ENCODE results near the gene PRIMA1. TPM values are rescaled to one million over a fixed set of nuclear protein-coding genes. Genes with fewer than 3 reads are reported as not detected.

The PRIMA1 gene, protein sequence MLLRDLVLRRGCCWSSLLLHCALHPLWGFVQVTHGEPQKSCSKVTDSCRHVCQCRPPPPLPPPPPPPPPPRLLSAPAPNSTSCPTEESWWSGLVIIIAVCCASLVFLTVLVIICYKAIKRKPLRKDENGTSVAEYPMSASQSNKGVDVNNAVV
- total RNA-seq (2021): 1.7 and 2.3 TPM in 2 replicates
- long read RNA-seq, partial matches to known transcripts: 0 of 1 reads
- long read RNA-seq, other reads (novel, unspliced or antisense): 1 of 1 reads

DNA sequence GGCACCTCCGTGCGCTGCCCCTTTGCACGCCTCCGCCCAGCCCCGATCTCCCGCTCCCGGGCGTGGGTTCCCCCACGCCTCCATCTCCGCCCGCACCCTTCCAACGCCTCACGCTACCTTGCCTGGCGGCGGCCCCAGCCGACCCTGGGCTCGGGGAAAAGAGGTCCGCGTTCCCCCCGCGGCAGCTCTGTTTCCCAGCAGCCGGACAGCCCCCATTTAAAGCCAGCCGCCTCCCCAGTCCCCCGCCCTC, at the start of gene PRIMA1:
Gene PRIMA1, minus strand, starts transcription at position 193 of the 250 bp plus-strand sequence. CDS start 767 bp downstream, outside the sequence.
- Histone ChIP-seq H3K4me2 (ENCODE audit: insufficient read depth, insufficient read length, low read length) (peak within 1 kb of the TSS; percentile 61), H4K5ac (ENCODE audit: insufficient read length, low read depth, low read length) (no peak within 1 kb of the TSS), H3T11ph (ENCODE audit: low read length) (no peak within 1 kb of the TSS), H3K4me1 (ENCODE audit: insufficient read depth, low read length) (peaks cover 3% of the 10 kb centered on the region; the same call in 1 of the 2 replicates), H4K8ac (replicated peaks; ENCODE audit: insufficient read length, low read depth, low read length) (no peak within 1 kb of the TSS), H3K27me3 (ENCODE audit: insufficient read depth, low read length) (peaks cover 8% of the 10 kb centered on the region), H3K14ac (ENCODE audit: insufficient read depth, low read length) (peak within 1 kb of the TSS; percentile 75), H2AFZ (ENCODE audit: low read length) (no peak within 1 kb of the TSS), H2BK5ac (ENCODE audit: insufficient read length, low read length) (no peak within 1 kb of the TSS), H4K20me1 (ENCODE audit: control insufficient read depth, insufficient read depth, insufficient read length) (no peaks in the 10 kb centered on the region), H3K79me1 (ENCODE audit: insufficient read depth, low read depth, low read length, poor library complexity, severe bottlenecking) (no peaks in the 10 kb centered on the region), H3K23ac (ENCODE audit: insufficient read length, low read depth, low read length) (no peak within 1 kb of the TSS), H3K4ac (ENCODE audit: low read depth, low read length) (no peak within 1 kb of the TSS), H3K18ac (ENCODE audit: insufficient read length, low read depth, low read length) (peak within 1 kb of the TSS; percentile 22), H2BK20ac (ENCODE audit: low read depth, low read length, poor library complexity, severe bottlenecking) (no peak within 1 kb of the TSS), H3K27ac (ENCODE audit: insufficient read length, low read depth, low read length) (no peak within 1 kb of the TSS), H4K91ac (ENCODE audit: insufficient read length, low read depth, low read length) (no peak within 1 kb of the TSS), H2BK120ac (ENCODE audit: low read depth, low read length, poor library complexity, severe bottlenecking) (no peak within 1 kb of the TSS), H2BK12ac (ENCODE audit: insufficient read length, low read depth, low read length) (no peak within 1 kb of the TSS), H3K9ac (ENCODE audit: extremely low read depth, insufficient read length, low read length) (no peak within 1 kb of the TSS), H2AK5ac (ENCODE audit: insufficient read length, low read length) (no peak within 1 kb of the TSS), H3K79me2 (ENCODE audit: insufficient read depth, low read length) (no peaks in the 10 kb centered on the region), H2BK15ac (ENCODE audit: low read depth, low read length) (no peak within 1 kb of the TSS), H3K9me3 (ENCODE audit: control insufficient read depth, low read depth, low read length) (no peaks in the 10 kb centered on the region), H3K56ac (ENCODE audit: insufficient read length, low read depth, low read length) (no peak within 1 kb of the TSS), H3K23me2 (ENCODE audit: insufficient read length, low read depth, low read length, poor library complexity, severe bottlenecking) (peaks cover 9% of the 10 kb centered on the region)
- WGBS (ENCODE audit: extremely low coverage, insufficient read length, low lambda C conversion rate): no CpG with 5 or more reads among the region's 24 CpGs
- Mint-ChIP-seq H3K27me3 (ENCODE audit: low read depth) (peaks cover 57% of the 10 kb centered on the region), H3K36me3 (ENCODE audit: insufficient read depth in 1 of 3, low read depth in 3 of 3) (no peaks in the 10 kb centered on the region; a peak in 1 of 7 replicates), H3K9me3 (peaks cover 0 to 10% of the 10 kb centered on the region in 2 experiments; a peak in 4 of 5 replicates), H3K27ac (no peak within 1 kb of the TSS), H3K4me3 (peak within 1 kb of the TSS; percentile 70 to 97), H3K4me1 (peaks cover 21 to 24% of the 10 kb centered on the region in 2 experiments)
- no peak for DNase-seq
- TF ChIP-seq, protein P1, sequence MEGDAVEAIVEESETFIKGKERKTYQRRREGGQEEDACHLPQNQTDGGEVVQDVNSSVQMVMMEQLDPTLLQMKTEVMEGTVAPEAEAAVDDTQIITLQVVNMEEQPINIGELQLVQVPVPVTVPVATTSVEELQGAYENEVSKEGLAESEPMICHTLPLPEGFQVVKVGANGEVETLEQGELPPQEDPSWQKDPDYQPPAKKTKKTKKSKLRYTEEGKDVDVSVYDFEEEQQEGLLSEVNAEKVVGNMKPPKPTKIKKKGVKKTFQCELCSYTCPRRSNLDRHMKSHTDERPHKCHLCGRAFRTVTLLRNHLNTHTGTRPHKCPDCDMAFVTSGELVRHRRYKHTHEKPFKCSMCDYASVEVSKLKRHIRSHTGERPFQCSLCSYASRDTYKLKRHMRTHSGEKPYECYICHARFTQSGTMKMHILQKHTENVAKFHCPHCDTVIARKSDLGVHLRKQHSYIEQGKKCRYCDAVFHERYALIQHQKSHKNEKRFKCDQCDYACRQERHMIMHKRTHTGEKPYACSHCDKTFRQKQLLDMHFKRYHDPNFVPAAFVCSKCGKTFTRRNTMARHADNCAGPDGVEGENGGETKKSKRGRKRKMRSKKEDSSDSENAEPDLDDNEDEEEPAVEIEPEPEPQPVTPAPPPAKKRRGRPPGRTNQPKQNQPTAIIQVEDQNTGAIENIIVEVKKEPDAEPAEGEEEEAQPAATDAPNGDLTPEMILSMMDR (conservative IDR thresholded peaks at IDR 0.05): no peak

All from H9 (cell line).